Measurements from ENCODE around the gene YDJC.
"Not testable (repeated sequence)": the region's sequence is repeated elsewhere in the genome, so short reads cannot be mapped to it uniquely, and the experiment has no call there.

Gene YDJC

GRCh38 chr22:21613553-21614233, 16.1 kb downstream of the YDJC start:
- no peak for ATAC-seq (ENCODE audit: low read depth)
- no peaks in the 10 kb centered on the region for H3K9me3 Mint-ChIP-seq
- H3K4me3 Mint-ChIP-seq = no peak overlapping the region
- no peak overlapping the region for H3K27ac Mint-ChIP-seq
- no peak for DNase-seq (ENCODE audit: low spot score in 2 of 2)
- H3K36me3 Mint-ChIP-seq = peaks cover 11% of the 10 kb centered on the region
- H3K27me3 Mint-ChIP-seq = no peaks in the 10 kb centered on the region
- peaks cover 20% of the 10 kb centered on the region for H3K4me1 Mint-ChIP-seq

DNA sequence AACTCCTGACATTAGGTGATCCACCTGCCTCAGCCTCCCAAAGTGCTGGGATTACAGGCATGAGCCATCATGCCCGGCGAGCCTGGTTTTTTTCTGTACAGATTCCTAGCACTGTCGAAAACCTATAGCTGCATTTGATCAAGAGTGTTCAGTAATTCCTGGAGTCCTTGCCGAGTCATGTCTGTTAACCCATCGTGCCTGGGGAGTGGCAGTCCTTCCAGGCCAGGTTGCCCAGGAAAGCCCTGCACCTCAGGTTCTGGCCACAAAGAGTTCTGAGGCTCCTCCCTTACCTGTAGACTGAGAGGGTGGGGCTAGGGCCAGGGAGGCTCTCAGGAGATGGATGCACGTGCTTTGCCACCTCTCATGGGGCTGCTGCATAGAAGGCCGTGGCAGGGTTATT, 17.0 kb downstream of the YDJC start:
- H3K36me3 Mint-ChIP-seq = peaks cover 11% of the 10 kb centered on the region
- no peak overlapping the region for H3K4me3 Mint-ChIP-seq

GRCh38 chr22:21611210-21611977, 18.4 kb downstream of the YDJC start:
- H3K9me3 Mint-ChIP-seq = no peaks in the 10 kb centered on the region

More for the DNA sequence above, 17.0 kb downstream of the YDJC start:
- ATAC-seq (ENCODE audit: low read depth) (no peak), DNase-seq (ENCODE audit: low spot score in 2 of 2) (no peak)
- Mint-ChIP-seq H3K27ac (no peak overlapping the region), H3K4me1 (peaks cover 20% of the 10 kb centered on the region), H3K27me3 (no peaks in the 10 kb centered on the region), H3K9me3 (no peaks in the 10 kb centered on the region)

DNA sequence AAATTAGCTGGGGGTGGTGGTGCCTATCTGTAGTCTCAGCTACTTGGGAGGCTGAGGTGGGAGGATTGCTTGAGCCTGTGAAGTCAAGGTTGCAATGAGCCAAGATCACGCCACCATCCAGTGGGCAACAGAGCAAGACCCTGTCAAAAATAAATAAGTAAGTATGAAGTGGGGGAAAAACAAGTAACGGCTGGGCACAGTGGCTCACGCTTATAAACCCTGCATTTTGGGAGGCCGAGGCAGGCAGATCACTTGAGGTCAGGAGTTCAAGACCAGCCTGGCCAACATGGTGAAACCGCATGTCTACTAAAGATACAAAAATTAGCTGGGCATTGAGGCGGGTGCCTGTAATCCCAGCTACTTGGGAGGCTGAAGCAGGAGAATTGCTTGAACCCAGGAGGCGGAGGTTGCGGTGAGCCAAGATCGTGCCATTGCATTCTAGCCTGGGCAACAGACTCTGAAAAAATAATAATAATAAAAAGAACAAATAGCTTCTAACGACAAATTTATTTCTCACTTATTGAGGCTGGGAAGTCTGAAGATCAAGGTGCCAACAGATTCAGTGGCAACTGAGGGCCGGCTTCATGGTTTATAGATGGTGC, 20.2 kb downstream of the YDJC start:
- H3K36me3 Mint-ChIP-seq = peaks cover 11% of the 10 kb centered on the region
- not testable (repeated sequence) for H3K4me3 Mint-ChIP-seq

More at GRCh38 chr22:21611210-21611977, 18.4 kb downstream of the YDJC start:
- ATAC-seq (ENCODE audit: low read depth) (no peak), DNase-seq (ENCODE audit: low spot score in 2 of 2) (no peak)
- H3K4me1 Mint-ChIP-seq = peaks cover 23% of the 10 kb centered on the region
- H3K27me3 Mint-ChIP-seq = no peaks in the 10 kb centered on the region
- H3K27ac Mint-ChIP-seq = peak overlapping the region; percentile 9
- no peak overlapping the region for H3K4me3 Mint-ChIP-seq
- H3K36me3 Mint-ChIP-seq = peaks cover 11% of the 10 kb centered on the region

GRCh38 chr22:21606775-21607174, 23.0 kb downstream of the YDJC start:
- H3K27ac Mint-ChIP-seq = no peak overlapping the region
- ATAC-seq (ENCODE audit: low read depth) (no peak), DNase-seq (ENCODE audit: low spot score in 2 of 2) (no peak)
- no peak overlapping the region for H3K4me3 Mint-ChIP-seq
- peaks cover 23% of the 10 kb centered on the region for H3K4me1 Mint-ChIP-seq
- H3K9me3 Mint-ChIP-seq = no peaks in the 10 kb centered on the region
- peaks cover 7% of the 10 kb centered on the region for H3K36me3 Mint-ChIP-seq
- no peaks in the 10 kb centered on the region for H3K27me3 Mint-ChIP-seq

More for the DNA sequence above, 20.2 kb downstream of the YDJC start:
- not testable (repeated sequence) for H3K27ac Mint-ChIP-seq; H3K9me3 Mint-ChIP-seq; ATAC-seq (ENCODE audit: low read depth); H3K27me3 Mint-ChIP-seq; DNase-seq (ENCODE audit: low spot score in 2 of 2)
- peaks cover 26% of the 10 kb centered on the region for H3K4me1 Mint-ChIP-seq

- DNase-seq (ENCODE audit: low spot score in 2 of 2) (no peak), ATAC-seq (ENCODE audit: low read depth) (no peak)
- H3K27ac Mint-ChIP-seq = peak overlapping the region; percentile 69
- no peaks in the 10 kb centered on the region for H3K27me3 Mint-ChIP-seq
- peaks cover 20% of the 10 kb centered on the region for H3K4me1 Mint-ChIP-seq
- no peaks in the 10 kb centered on the region for H3K9me3 Mint-ChIP-seq
- H3K36me3 Mint-ChIP-seq = peaks cover 2% of the 10 kb centered on the region
- no peak overlapping the region for H3K4me3 Mint-ChIP-seq
These were observed 23.8 kb downstream of the YDJC start for GRCh38 chr22:21605887-21606564.

DNA sequence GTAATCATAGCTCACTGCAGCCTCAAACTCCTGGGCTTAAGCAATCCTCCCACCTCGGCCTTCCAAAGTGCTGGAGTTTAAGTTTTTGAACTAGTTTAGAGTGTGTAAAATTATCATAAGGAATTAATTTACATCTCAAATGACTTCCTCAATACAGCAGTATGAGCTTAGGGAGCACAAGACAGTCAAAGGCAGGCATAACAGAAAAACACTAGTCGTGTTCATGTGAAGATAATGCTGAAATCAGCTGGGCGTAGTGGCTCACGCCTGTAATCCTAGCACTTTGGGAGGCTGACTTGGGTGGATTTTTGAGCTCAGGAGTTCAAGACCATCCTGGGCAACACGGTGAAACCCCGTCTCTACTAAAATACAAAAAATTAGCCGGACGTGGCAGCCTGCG, 25.8 kb downstream of the YDJC start:
- peaks cover 6% of the 10 kb centered on the region for H3K36me3 Mint-ChIP-seq
- H3K9me3 Mint-ChIP-seq = no peaks in the 10 kb centered on the region
- H3K4me3 Mint-ChIP-seq = no peak overlapping the region
- no peak for DNase-seq (ENCODE audit: low spot score in 2 of 2)
- peaks cover 23% of the 10 kb centered on the region for H3K4me1 Mint-ChIP-seq
- no peaks in the 10 kb centered on the region for H3K27me3 Mint-ChIP-seq
- ATAC-seq (ENCODE audit: low read depth) = no peak
- no peak overlapping the region for H3K27ac Mint-ChIP-seq

DNA sequence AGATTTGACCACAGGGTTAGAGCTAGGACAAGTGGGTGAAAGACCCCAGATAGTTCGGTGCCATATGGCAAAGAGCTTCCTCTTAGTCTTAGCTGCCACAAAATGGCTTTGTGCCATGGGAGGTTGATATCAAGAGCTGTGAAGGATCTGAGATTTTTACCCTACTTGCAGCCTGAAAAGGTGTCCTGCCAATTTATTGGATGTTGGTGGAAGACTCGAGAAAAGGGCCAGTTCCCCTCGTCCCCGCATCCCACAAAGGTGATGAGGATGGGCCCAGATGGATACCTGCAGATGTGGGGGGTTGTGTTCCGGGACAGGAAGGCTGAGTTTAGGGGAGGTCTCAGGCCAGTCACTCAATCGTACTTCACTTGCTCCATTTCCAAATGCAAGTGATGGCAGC, 27.2 kb downstream of the YDJC start:
- H3K9me3 Mint-ChIP-seq = no peaks in the 10 kb centered on the region
- peaks cover 27% of the 10 kb centered on the region for H3K4me1 Mint-ChIP-seq
- H3K27me3 Mint-ChIP-seq = no peaks in the 10 kb centered on the region
- peaks cover 9% of the 10 kb centered on the region for H3K36me3 Mint-ChIP-seq
- no peak for ATAC-seq (ENCODE audit: low read depth)
- no peak overlapping the region for H3K4me3 Mint-ChIP-seq
- DNase-seq (ENCODE audit: low spot score in 2 of 2) = no peak
- peak overlapping the region; percentile 72 for H3K27ac Mint-ChIP-seq

- Mint-ChIP-seq H3K27me3 (no peaks in the 10 kb centered on the region), H3K4me3 (peak overlapping the region; percentile 11), H3K4me1 (peaks cover 15% of the 10 kb centered on the region), H3K9me3 (no peaks in the 10 kb centered on the region), H3K36me3 (peaks cover 28% of the 10 kb centered on the region), H3K27ac (peak overlapping the region; percentile 24)
- no peak for ATAC-seq (ENCODE audit: low read depth)
- no peak for DNase-seq (ENCODE audit: low spot score in 2 of 2)
These were observed 30.5 kb downstream of the YDJC start for GRCh38 chr22:21599053-21599893.

DNA sequence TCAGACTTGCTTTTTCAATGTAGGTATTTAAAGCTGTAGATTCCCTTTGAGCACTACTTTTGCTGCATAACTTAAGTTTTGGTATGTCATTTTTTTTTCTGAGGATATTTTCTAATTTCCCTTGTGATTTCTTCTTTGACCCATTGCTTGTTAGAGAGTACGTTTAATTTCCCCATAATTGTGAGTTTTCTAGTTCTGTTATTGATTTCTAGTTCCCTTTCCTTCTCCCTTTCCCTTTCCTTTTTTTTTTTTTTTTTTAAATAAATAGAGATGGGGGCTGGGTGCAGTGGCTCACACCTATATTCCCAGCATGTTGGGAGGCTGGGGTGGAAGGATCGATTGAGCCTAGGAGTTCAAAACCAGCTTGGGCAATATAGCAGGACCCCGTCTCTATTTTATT, 31.5 kb downstream of the YDJC start:
- no peaks in the 10 kb centered on the region for H3K27me3 Mint-ChIP-seq
- no peak for ATAC-seq (ENCODE audit: low read depth)
- no peak for DNase-seq (ENCODE audit: low spot score in 2 of 2)
- H3K36me3 Mint-ChIP-seq = peaks cover 38% of the 10 kb centered on the region
- peak overlapping the region; percentile 2 for H3K27ac Mint-ChIP-seq
- H3K4me3 Mint-ChIP-seq = no peak overlapping the region
- H3K9me3 Mint-ChIP-seq = no peaks in the 10 kb centered on the region
- peaks cover 23% of the 10 kb centered on the region for H3K4me1 Mint-ChIP-seq

DNA sequence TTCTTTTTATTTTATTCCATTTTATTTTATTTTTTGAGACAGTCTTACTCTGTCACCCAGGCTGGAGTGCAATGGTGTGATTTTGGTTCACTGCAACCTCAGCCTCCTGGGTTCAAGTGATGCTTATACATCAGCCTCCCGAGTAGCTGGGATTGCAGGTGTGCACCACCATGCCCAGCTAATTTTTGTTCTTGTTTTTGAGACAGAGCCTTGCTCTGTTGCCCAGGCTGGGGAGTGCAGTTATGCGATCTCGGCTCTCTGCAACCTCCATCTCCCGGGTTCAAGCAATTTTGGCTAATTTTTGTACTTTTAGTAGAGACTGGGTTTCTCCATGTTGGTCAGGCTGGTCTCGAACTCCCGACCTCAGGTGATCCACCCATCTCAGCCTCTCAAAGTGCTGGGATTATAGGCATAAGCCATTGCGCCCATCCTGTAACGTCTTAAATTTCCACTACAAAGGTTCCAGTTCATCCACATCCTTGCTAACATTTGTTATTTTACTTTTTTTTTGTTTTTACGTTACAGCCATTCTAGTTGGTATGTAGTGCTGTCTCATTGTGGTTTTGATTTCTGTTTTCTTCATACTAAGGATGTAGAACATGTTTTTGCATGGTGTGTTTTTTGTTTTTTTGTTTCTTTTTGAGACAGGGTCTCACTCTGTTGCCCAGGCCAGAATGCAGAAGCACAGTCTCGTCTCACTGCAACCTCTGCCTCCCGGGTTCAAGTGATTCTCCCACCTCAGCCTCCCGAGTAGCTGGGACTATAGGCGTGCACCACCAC, 33.3 kb downstream of the YDJC start:
- H3K36me3 Mint-ChIP-seq = peaks cover 40% of the 10 kb centered on the region
- not testable (repeated sequence) for H3K27me3 Mint-ChIP-seq; H3K9me3 Mint-ChIP-seq; ATAC-seq (ENCODE audit: low read depth); H3K4me3 Mint-ChIP-seq; H3K27ac Mint-ChIP-seq; DNase-seq (ENCODE audit: low spot score in 2 of 2)
- peaks cover 22% of the 10 kb centered on the region for H3K4me1 Mint-ChIP-seq

DNA sequence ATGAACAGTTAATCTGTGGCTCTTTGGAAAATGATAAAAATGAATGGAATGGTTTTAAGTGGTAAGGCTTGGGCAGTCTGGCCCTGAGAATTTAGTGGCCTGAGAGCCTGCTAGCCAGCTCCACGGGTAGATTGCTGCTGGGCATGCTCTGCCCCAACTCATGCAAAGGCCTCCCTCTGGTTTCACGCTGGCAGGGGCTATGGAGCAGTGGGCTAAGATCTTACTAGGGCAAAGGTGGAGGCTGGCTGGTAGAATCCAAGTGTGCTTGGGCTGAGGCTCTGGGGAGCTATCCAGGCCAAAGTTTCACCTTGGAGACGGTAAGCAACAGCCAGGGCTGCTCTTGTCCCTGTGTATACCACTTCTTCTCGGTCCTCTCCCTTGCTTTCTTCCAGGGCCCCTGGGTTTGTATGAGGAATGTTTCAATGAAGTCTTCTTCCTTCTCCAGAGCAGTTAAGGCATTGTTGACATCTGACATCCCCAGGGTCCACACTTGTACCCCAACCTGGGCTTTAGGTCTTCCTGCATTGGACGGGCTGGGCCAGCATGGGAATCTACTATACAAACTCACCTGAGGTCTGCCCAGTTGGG, 34.9 kb downstream of the YDJC start:
- ATAC-seq (ENCODE audit: low read depth) (no peak), DNase-seq (ENCODE audit: low spot score in 2 of 2) (no peak)
- H3K27ac Mint-ChIP-seq = no peak overlapping the region
- H3K9me3 Mint-ChIP-seq = no peaks in the 10 kb centered on the region
- H3K4me3 Mint-ChIP-seq = no peak overlapping the region
- H3K4me1 Mint-ChIP-seq = peaks cover 35% of the 10 kb centered on the region
- no peaks in the 10 kb centered on the region for H3K27me3 Mint-ChIP-seq
- peaks cover 41% of the 10 kb centered on the region for H3K36me3 Mint-ChIP-seq
